Activated B cell treated with CpG ODN at 0.5 μM for 24 hours (primary cell): ENCODE data around the gene SLC12A9. TPM values are rescaled to one million over a fixed set of nuclear protein-coding genes. Genes with fewer than 3 reads are reported as not detected.

ENCODE experiments used
- ATAC-seq: fragments of 200-7000 bp; cut with Tn5 transposase; one replicate; pipeline ENCODE4 v1.10.0; 2021; ENCODE audit warnings: low read depth, mild to moderate bottlenecking, moderate library complexity
- CTCF ChIA-PET: fragments of 350-600 bp; sonication (Branson Sonifier 250); formaldehyde crosslinking; loops from one replicate; lab custom pipeline; 2021; ENCODE audit warnings: antibody characterized with exemption; lab: Charles Lee
- POLR2A ChIA-PET: fragments of 350-600 bp; sonication (Branson Sonifier 250); formaldehyde crosslinking; loops from one replicate; lab custom pipeline; 2021; ENCODE audit warnings: antibody characterized with exemption; lab: Charles Lee
- DNase-seq: peaks from one replicate; pipeline ENCODE4 v3.0.0; 2022
- H3K27ac Mint-ChIP-seq: one replicate; pipeline ENCODE4 v1.8.0; 2020; ENCODE audit warnings: mixed read lengths
- H3K27me3 Mint-ChIP-seq: one replicate; pipeline ENCODE4 v1.8.0; 2021; ENCODE audit warnings: mixed read lengths
- H3K36me3 Mint-ChIP-seq: one replicate; pipeline ENCODE4 v1.8.0; 2021; ENCODE audit warnings: low read depth, mixed read lengths
- H3K4me1 Mint-ChIP-seq: one replicate; pipeline ENCODE4 v1.8.0; 2021; ENCODE audit warnings: mixed read lengths
- H3K4me3 Mint-ChIP-seq: one replicate; pipeline ENCODE4 v1.8.0; 2020; ENCODE audit warnings: mild to moderate bottlenecking, mixed read lengths
- H3K9me3 Mint-ChIP-seq: one replicate; pipeline ENCODE4 v1.8.0; 2020; ENCODE audit warnings: mixed read lengths
- CTCF ChIP-seq: fragments of 200-600 bp; IDR thresholded peaks from one replicate; pipeline ENCODE4 v1.8.0; 2022; ENCODE audit warnings: antibody characterized with exemption, mild to moderate bottlenecking
- intact Hi-C: fragments of 100-400 bp; cut with micrococcal nuclease; formaldehyde crosslinking; loops from one replicate; pipeline ENCODE4 v1.15.1; 2024
- total RNA-seq: library from RNA; stranded (reverse); gene quantifications from 2 replicates; pipeline ENCODE4 v1.2.3, GENCODE V29; 2022

The SLC12A9 gene
- total RNA-seq, 1 donor from 2014 or later: 48.9 TPM

DNA sequence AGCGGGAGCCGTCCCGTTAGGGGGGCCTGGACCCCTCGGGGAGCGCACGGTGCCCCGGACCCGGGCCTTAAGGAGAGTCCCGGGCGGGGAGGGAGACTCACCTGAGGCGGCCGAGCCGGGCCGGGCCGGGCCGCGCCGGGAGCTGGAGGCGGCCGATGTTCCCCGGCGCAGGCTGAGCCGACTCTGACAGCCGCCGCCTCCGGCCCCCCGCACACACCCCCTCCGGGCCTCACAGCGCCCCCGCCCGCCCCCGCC lies 43.1 kb downstream of the SLC12A9 start, which contains the start of gene ACHE:
Gene ACHE (minus strand): TSS at position 188 of the 255 bp plus-strand sequence. CDS start 1,656 bp downstream, outside the sequence.
- CTCF ChIA-PET: interaction anchor here (0.9 to 1.4 kb wide), 2 partner anchors 189 to 242 kb away, joined by 3 to 4 read pairs; partner anchors contain the start of gene POP7
- intact Hi-C loops: loop anchor here (1.0 kb wide), 1 partner anchor 8 kb away; no protein-coding TSS in a partner anchor
- POLR2A ChIA-PET: interaction anchor here (1.0 to 1.5 kb wide), 2 partner anchors 20 to 94 kb away, joined by 3 to 16 read pairs; partner anchors contain the start of gene SRRT
- peak within 1 kb of the TSS; percentile 84 for H3K4me3 Mint-ChIP-seq
- no peak for TF ChIP-seq CTCF
- H3K36me3 Mint-ChIP-seq: no peaks in the 10 kb centered on the region
- peaks cover 39% of the 10 kb centered on the region for H3K27me3 Mint-ChIP-seq
- peaks cover 16% of the 10 kb centered on the region for H3K4me1 Mint-ChIP-seq
- H3K27ac Mint-ChIP-seq: peak within 1 kb of the TSS; percentile 36
- H3K9me3 Mint-ChIP-seq: no peaks in the 10 kb centered on the region
- DNase-seq: no peak
- peak; percentile 15 for ATAC-seq

GRCh38 chr7:100895956-100896731 lies 43.6 kb downstream of the SLC12A9 start:
- peaks cover 14% of the 10 kb centered on the region for H3K4me1 Mint-ChIP-seq
- H3K4me3 Mint-ChIP-seq: peak overlapping the region; percentile 84
- intact Hi-C loops: loop anchor here (1.0 kb wide), 1 partner anchor 9 kb away; no protein-coding TSS in a partner anchor
- H3K27ac Mint-ChIP-seq: peak overlapping the region; percentile 36
- ATAC-seq (peak; percentile 17), DNase-seq (no peak)
- POLR2A ChIA-PET: interaction anchor here (0.6 to 1.5 kb wide), 2 partner anchors 21 to 24 kb away, joined by 4 to 16 read pairs; partner anchors contain the start of gene SRRT
- CTCF ChIA-PET: interaction anchor here (0.9 to 1.4 kb wide), 2 partner anchors 190 to 241 kb away, joined by 3 to 4 read pairs; partner anchors contain the start of gene POP7
- no peak for TF ChIP-seq CTCF
- H3K9me3 Mint-ChIP-seq: no peaks in the 10 kb centered on the region
- H3K27me3 Mint-ChIP-seq: peaks cover 41% of the 10 kb centered on the region
- H3K36me3 Mint-ChIP-seq: no peaks in the 10 kb centered on the region

- Mint-ChIP-seq H3K27me3 (peaks cover 35% of the 10 kb centered on the region), H3K4me1 (peaks cover 10% of the 10 kb centered on the region), H3K36me3 (no peaks in the 10 kb centered on the region), H3K27ac (no peak overlapping the region), H3K9me3 (no peaks in the 10 kb centered on the region), H3K4me3 (peak overlapping the region; percentile 84)
- ChIA-PET POLR2A (interaction anchor here (0.6 kb wide), 1 partner anchor 25 kb away, joined by 4 read pairs; no protein-coding TSS in a partner anchor), CTCF (interaction anchor here (1.1 to 2.8 kb wide), 2 partner anchors 162 to 180 kb away, joined by 5 to 24 read pairs; no protein-coding TSS in a partner anchor)
- ATAC-seq (peak; percentile 63), DNase-seq (peak; percentile 67)
- intact Hi-C loops: loop anchor here (1.0 kb wide), 2 partner anchors 162 to 180 kb away; no protein-coding TSS in a partner anchor
- no peak for TF ChIP-seq CTCF
Measured at GRCh38 chr7:100896732-100897608, 44.5 kb downstream of the SLC12A9 start.

DNA sequence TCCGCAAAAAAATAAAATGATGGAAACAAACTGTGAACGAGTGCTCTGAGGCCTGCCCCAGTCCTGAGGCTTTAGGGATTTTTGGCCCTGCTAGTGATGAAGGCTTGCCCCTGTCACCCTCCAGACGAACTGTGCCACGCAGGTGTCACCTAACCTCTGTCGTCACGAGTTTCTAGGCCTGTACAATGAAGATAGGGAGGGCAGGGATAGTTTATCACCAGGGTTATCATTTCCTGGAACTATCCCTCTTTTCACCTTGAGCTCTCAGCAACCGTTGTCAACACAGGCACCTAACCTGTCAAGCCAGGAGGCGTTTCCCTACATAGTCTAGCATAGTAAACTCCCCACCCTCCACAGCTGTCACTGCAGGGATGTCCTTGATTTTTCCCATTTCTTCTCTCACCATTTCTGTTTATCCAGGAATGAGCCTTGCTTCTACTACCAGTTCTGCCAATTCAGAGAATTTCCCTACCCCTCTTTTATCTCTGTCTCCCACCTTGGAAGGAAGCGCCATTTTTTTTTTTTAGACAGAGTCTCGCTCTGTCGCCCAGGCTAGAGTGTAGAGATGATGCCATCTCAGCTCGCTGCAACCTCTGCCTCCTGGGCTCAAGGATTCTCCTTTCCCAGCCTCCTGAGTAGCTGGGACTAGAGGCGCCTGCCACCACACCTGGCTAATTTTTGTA lies 45.4 kb downstream of the SLC12A9 start:
- no peaks in the 10 kb centered on the region for H3K36me3 Mint-ChIP-seq
- intact Hi-C loops: loop anchor here (1.0 kb wide), 2 partner anchors 161 to 179 kb away; no protein-coding TSS in a partner anchor

More for the DNA sequence above, 45.4 kb downstream of the SLC12A9 start:
- H3K9me3 Mint-ChIP-seq: no peaks in the 10 kb centered on the region
- no peak for DNase-seq
- CTCF ChIA-PET: interaction anchor here (0.6 to 2.8 kb wide), 4 partner anchors 8 to 296 kb away, joined by 3 to 24 read pairs (median 4); partner anchors contain the start of gene UFSP1
- H3K27ac Mint-ChIP-seq: no peak overlapping the region
- H3K27me3 Mint-ChIP-seq: peaks cover 27% of the 10 kb centered on the region
- POLR2A ChIA-PET: interaction anchor here (0.6 kb wide), 1 partner anchor 161 kb away, joined by 3 read pairs; no protein-coding TSS in a partner anchor
- TF ChIP-seq CTCF: no peak
- no peak for ATAC-seq
- H3K4me3 Mint-ChIP-seq: no peak overlapping the region
- H3K4me1 Mint-ChIP-seq: peaks cover 10% of the 10 kb centered on the region
